Endothelial cell of coronary artery (primary cell): ENCODE measurements around the gene ELF2. TPM values are rescaled to one million over a fixed set of nuclear protein-coding genes. Genes with fewer than 3 reads are reported as not detected.

Experiments used
- total RNA-seq: library from RNA; depleted of rRNA; stranded (reverse); fragments of >200 nt; gene quantifications from 2 replicates; pipeline ENCODE4 v1.2.3, GENCODE V29; 2014

The ELF2 gene
- total RNA-seq: 32.1 and 37.6 TPM in 2 replicates

DNA sequence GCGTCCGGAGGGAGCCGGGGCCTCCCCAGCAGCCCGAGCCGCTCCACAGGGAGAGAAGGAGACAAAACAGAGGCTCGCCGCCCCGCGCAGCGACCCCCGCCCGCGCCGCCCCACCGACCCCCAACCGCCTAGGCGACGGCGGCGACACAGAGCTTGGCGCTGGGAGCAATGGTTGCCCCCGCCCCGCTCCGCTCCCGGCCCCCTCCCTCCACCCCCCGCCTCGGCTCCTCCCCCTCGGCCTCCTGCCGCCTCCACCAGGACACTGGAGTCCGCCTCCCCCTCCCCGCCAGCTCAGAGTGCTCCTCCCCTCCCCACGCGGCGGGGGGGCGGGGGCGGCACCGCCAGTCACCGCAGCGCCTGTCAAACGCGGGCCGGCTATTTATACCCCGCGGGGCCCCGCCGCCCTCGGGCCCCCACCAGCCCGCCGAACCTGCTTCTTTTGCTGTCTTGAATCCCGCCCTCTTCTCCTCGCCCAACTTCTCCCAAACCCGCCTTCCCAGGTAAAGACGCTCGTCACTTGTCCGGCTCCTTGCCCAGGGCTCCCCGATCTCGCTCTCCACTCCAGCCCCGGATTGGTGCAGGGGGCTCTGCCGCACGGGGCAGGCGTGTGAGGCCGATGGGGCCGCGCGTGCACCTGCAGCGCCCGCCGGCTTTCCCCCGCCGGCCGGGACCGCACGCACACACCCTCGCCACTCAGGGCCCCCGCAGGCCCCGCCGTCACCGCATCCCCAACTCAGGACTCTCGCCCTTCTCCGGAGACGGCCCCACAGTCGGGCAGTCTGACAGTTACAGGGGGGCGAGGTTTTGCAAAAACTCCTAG, at the start of gene ELF2:
Gene ELF2, minus strand, starts transcription at position 170 of the 820 bp plus-strand sequence. CDS start 39,517 bp downstream, outside the sequence.

DNA sequence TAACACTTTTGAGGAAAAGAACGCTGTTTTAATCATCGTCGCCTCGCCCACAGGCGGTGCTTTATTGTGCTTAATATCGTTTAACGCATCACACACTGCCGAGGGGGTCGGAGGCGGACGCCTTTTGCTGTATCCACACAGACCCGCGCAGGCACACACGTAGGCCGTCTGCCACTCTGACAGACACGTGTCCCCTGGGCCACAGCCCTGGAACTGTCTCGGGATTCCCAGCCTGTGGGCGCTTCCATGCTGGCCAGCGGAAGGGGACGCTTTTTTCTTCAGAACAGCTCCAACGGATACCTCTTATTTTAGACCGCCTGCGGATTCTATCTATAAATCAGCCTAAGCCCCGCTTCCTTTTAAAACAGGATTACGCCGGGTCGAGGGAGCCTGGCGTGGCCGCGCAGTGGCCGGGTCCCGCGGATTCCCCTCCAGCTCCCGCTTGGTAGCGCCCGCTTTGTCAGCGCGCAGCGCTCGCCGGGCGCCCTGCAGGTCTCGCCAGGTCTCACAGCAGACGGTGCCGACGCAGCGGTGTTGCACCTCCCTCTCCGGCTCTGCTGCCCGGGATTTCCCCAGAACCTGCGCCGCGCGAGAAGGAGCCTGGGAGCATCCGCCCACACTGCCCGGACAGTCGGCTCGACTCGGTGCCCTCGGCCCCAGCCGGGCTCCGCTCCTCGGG, 161.6 kb downstream of the ELF2 start, which contains the start of gene NOCT:
Gene NOCT, plus strand, starts transcription at position 513 of the 679 bp plus-strand sequence. CDS start 201 bp downstream, outside the sequence.

Other genes starting within 250 kb of the ELF2 start
- gene NOCT, start 161.4 kb downstream of the ELF2 start, total RNA-seq: 19.0 and 19.5 TPM in 2 replicates
- 15.4 and 32.9 TPM in 2 replicates for gene MGARP, start 103.0 kb upstream of the ELF2 start, total RNA-seq
- gene NAA15, start 124.3 kb upstream of the ELF2 start, total RNA-seq: 32.2 and 33.8 TPM in 2 replicates
- 59.0 and 84.3 TPM in 2 replicates for gene NDUFC1, start 125.3 kb upstream of the ELF2 start, total RNA-seq